HG03520 (cell line): ENCODE measurements around the gene KRT73.

ENCODE experiments used
- ATAC-seq: cut with Tn5 transposase; IDR thresholded peaks from one replicate; pipeline ENCODE4 v1.9.1; 2021; ENCODE audit warnings: mild to moderate bottlenecking, moderate library complexity; ENCODE audit not compliant: unreplicated experiment

KRT73 gene

GRCh38 chr12:52627395-52628110 is 9.2 kb upstream of the KRT73 start:
- ATAC-seq: no peak

- no peak for ATAC-seq
Measured at GRCh38 chr12:52622349-52622748, 4.0 kb upstream of the KRT73 start.

- ATAC-seq: no peak
Measured at GRCh38 chr12:52618866-52619265, 507 bp upstream of the KRT73 start.

GRCh38 chr12:52617403-52617785 is 965 bp downstream of the KRT73 start:
- no peak for ATAC-seq

GRCh38 chr12:52616680-52617402 is 1.5 kb downstream of the KRT73 start:
- ATAC-seq: no peak

- no peak for ATAC-seq
Measured at GRCh38 chr12:52615912-52616311, 2.4 kb downstream of the KRT73 start.

- ATAC-seq: no peak
Measured at GRCh38 chr12:52615208-52615868, 3.0 kb downstream of the KRT73 start.

- no peak for ATAC-seq
Measured at GRCh38 chr12:52614381-52615207, 3.8 kb downstream of the KRT73 start.

GRCh38 chr12:52613384-52614030 is 4.9 kb downstream of the KRT73 start:
- ATAC-seq: no peak

GRCh38 chr12:52612431-52613383 is 5.7 kb downstream of the KRT73 start:
- no peak for ATAC-seq

GRCh38 chr12:52611080-52611468 is 7.3 kb downstream of the KRT73 start:
- ATAC-seq: no peak

- no peak for ATAC-seq
Measured at GRCh38 chr12:52608826-52609630, 9.3 kb downstream of the KRT73 start.

GRCh38 chr12:52608161-52608560 is 10.2 kb downstream of the KRT73 start:
- ATAC-seq: no peak

GRCh38 chr12:52607314-52607713 is 11.0 kb downstream of the KRT73 start:
- ATAC-seq: no peak

GRCh38 chr12:52606581-52607218 is 11.7 kb downstream of the KRT73 start:
- ATAC-seq: no peak

GRCh38 chr12:52606096-52606495 is 12.3 kb downstream of the KRT73 start:
- ATAC-seq: no peak

- no peak for ATAC-seq
Measured at GRCh38 chr12:52605542-52605941, 12.8 kb downstream of the KRT73 start.

GRCh38 chr12:52604859-52605258 is 13.5 kb downstream of the KRT73 start:
- no peak for ATAC-seq
